ENCODE data around the gene TEDC1. TPM values are rescaled to one million over a fixed set of nuclear protein-coding genes. Genes with fewer than 3 reads are reported as not detected.

TEDC1 gene
- total RNA-seq, 1 experiment from 2014 or later = 26.2 TPM

GRCh38 chr14:105488781-105489541 is 2.1 kb upstream of the TEDC1 start:
- Histone ChIP-seq H3K27ac (ENCODE audit: insufficient read length, low read depth, low read length) (no peak overlapping the region), H2BK5ac (ENCODE audit: insufficient read length, low read length) (no peak overlapping the region), H4K20me1 (ENCODE audit: control insufficient read depth, insufficient read depth, insufficient read length) (no peaks in the 10 kb centered on the region), H3K9ac (ENCODE audit: extremely low read depth, insufficient read length, low read length) (no peak overlapping the region), H3K14ac (ENCODE audit: insufficient read depth, low read length) (0 out of 2 replicates have a peak overlapping the region, but pooled peaks have one; percentile 48), H2AFZ (ENCODE audit: low read length) (no peak overlapping the region), H2AK5ac (ENCODE audit: insufficient read length, low read length) (no peak overlapping the region), H3K27me3 (ENCODE audit: insufficient read depth, low read length) (peaks cover 26% of the 10 kb centered on the region; the same call in 1 of the 2 replicates), H3K4me2 (ENCODE audit: insufficient read depth, insufficient read length, low read length) (no peak overlapping the region), H4K8ac (replicated peaks; ENCODE audit: insufficient read length, low read depth, low read length) (no peak overlapping the region), H3K56ac (ENCODE audit: insufficient read length, low read depth, low read length) (no peak overlapping the region), H3K18ac (ENCODE audit: insufficient read length, low read depth, low read length) (no peak overlapping the region), H3K4ac (ENCODE audit: low read depth, low read length) (no peak overlapping the region), H3K23me2 (ENCODE audit: insufficient read length, low read depth, low read length, poor library complexity, severe bottlenecking) (peaks cover 6% of the 10 kb centered on the region), H2BK12ac (ENCODE audit: insufficient read length, low read depth, low read length) (no peak overlapping the region), H3K23ac (ENCODE audit: insufficient read length, low read depth, low read length) (no peak overlapping the region), H3K9me3 (ENCODE audit: control insufficient read depth, low read depth, low read length) (no peaks in the 10 kb centered on the region), H3K79me2 (ENCODE audit: insufficient read depth, low read length) (no peaks in the 10 kb centered on the region), H4K91ac (ENCODE audit: insufficient read length, low read depth, low read length) (no peak overlapping the region), H3K4me1 (ENCODE audit: insufficient read depth, low read length) (no peaks in the 10 kb centered on the region), H3K79me1 (ENCODE audit: insufficient read depth, low read depth, low read length, poor library complexity, severe bottlenecking) (no peaks in the 10 kb centered on the region), H2BK20ac (ENCODE audit: low read depth, low read length, poor library complexity, severe bottlenecking) (no peak overlapping the region), H3T11ph (ENCODE audit: low read length) (no peak overlapping the region), H2BK15ac (ENCODE audit: low read depth, low read length) (no peak overlapping the region), H2BK120ac (ENCODE audit: low read depth, low read length, poor library complexity, severe bottlenecking) (no peak overlapping the region), H4K5ac (ENCODE audit: insufficient read length, low read depth, low read length) (no peak overlapping the region)
- TF ChIP-seq CTCF (conservative IDR thresholded peaks at IDR 0.05) = no peak
- Mint-ChIP-seq H3K9me3 (peaks cover 0 to 4% of the 10 kb centered on the region in 2 experiments; a peak in 1 of 5 replicates), H3K4me3 (peak overlapping the region in 1 of 2 experiments; percentile 80; a peak in 2 of 5 replicates), H3K36me3 (ENCODE audit: insufficient read depth in 1 of 3, low read depth in 3 of 3) (peaks cover 0 to 5% (median 0%) of the 10 kb centered on the region in 3 experiments; a peak in 2 of 7 replicates), H3K4me1 (peaks cover 4 to 14% of the 10 kb centered on the region in 2 experiments), H3K27me3 (ENCODE audit: low read depth) (peaks cover 54% of the 10 kb centered on the region), H3K27ac (no peak overlapping the region)
- no peak for DNase-seq
- no CpG with 5 or more reads among the region's 20 CpGs for WGBS (ENCODE audit: extremely low coverage, insufficient read length, low lambda C conversion rate)

Data from H9 (cell line).